Brain microvascular endothelial cell (primary cell): ENCODE data around the gene TP53.

ENCODE experiments used
- DNase-seq: peaks from one replicate; pipeline ENCODE4 v3.0.0-alpha.2; 2020
- H3K27ac ChIP-seq: fragments of 250-450 bp; sonication (Bioruptor Pico); 2 replicates; pipeline ENCODE4 v1.5.1; 2020; ENCODE audit warnings: mild to moderate bottlenecking, moderate library complexity
- H3K27me3 ChIP-seq: fragments of 250-450 bp; sonication (Bioruptor Pico); replicated peaks from 2 replicates; pipeline ENCODE4 v1.5.1; 2020; ENCODE audit warnings: mild to moderate bottlenecking
- H3K36me3 ChIP-seq: fragments of 250-450 bp; sonication (Bioruptor Pico); replicated peaks from 2 replicates; pipeline ENCODE4 v1.5.1; 2020; ENCODE audit warnings: mild to moderate bottlenecking
- H3K4me3 ChIP-seq: 2 replicates; pipeline ENCODE4 v1.5.1; 2011; ENCODE audit warnings: low read depth, mild to moderate bottlenecking, control low read depth, low read length, moderate library complexity
- CTCF ChIP-seq: IDR thresholded peaks from 2 replicates; pipeline ENCODE4 v1.5.1; 2011; ENCODE audit warnings: low read depth, mild to moderate bottlenecking, moderate library complexity, low read length, control low read depth, inconsistent platforms; ENCODE audit errors: missing control alignments
- in situ Hi-C: cut with HindIII; loops from 2 replicates; pipeline ENCODE4 v1.10.0; 2017; ENCODE audit warnings: low sequenced_read_pairs, low pct_ligation_motif_present

The TP53 gene

DNA sequence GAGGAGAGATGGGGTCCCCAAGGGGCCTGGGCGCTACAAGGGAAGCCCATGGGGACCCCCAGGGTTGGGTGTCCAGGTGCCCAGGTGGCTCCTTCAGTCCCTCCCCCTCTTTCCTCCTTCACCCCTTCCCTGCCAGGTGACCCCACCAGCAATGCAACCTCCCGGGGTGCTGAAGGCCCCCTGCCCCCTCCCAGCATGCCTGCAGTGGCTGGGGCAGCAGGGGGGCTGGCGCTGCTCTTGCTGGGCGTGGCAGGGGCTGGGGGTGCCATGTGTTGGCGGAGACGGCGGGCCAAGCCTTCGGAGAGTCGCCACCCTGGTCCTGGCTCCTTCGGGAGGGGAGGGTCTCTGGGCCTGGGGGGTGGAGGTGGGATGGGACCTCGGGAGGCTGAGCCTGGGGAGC, 21.7 kb upstream of the TP53 start:
- no peak for TF ChIP-seq CTCF
- no peak overlapping the region for H3K27ac ChIP-seq
- in situ Hi-C loops, result no loop called here
- DNase-seq, result no peak
- H3K27me3 ChIP-seq, result peaks cover 31% of the 10 kb centered on the region
- H3K4me3 ChIP-seq, result no peak overlapping the region
- no peaks in the 10 kb centered on the region for H3K36me3 ChIP-seq

GRCh38 chr17:7707858-7708750, 20.8 kb upstream of the TP53 start:
- H3K36me3 ChIP-seq, result no peaks in the 10 kb centered on the region
- H3K27ac ChIP-seq, result no peak overlapping the region
- in situ Hi-C loops, result no loop called here
- peaks cover 32% of the 10 kb centered on the region for H3K27me3 ChIP-seq
- no peak overlapping the region for H3K4me3 ChIP-seq
- no peak for TF ChIP-seq CTCF
- no peak for DNase-seq

- no peak for DNase-seq
- no peak for TF ChIP-seq CTCF
- H3K4me3 ChIP-seq, result no peak overlapping the region
- H3K27me3 ChIP-seq, result peaks cover 32% of the 10 kb centered on the region
- no peak overlapping the region for H3K27ac ChIP-seq
- in situ Hi-C loops, result no loop called here
- no peaks in the 10 kb centered on the region for H3K36me3 ChIP-seq
Measured at GRCh38 chr17:7707446-7707845, 20.2 kb upstream of the TP53 start.

DNA sequence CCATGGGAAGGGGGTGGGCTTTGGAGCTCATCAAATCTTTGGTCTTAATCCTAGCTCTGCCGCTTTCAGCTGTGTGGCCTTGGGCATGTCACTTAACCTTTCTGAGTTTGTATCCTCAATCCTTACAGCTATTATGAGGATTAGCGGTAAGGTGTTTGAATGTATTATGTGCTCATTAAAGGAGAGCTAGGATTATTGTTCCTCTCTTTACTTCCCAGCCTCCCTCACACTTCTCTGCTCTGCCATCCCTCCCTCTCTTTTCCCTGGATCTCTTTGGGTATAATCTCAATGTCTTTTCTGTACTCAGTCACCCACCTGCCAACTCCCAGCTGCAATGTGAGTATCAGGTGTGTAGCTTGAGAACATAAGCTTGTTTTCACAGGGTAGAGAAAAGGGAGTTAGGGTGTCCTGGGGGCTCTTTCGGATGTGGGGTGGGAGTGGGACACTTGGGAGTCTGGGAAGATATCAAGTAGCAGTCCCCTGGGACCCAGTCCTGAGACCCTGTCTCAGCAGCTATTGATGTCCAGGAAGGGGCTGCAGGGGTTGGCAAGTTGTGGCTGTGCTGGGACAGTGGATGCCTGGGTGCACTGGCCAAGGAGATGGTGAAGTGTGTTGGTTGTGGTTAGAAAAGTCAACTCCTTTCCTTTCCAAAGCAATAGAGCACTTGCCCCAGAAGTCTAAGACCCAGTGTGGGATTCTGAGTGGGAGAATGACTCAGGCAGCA, 19.5 kb upstream of the TP53 start:
- Histone ChIP-seq H3K27me3 (peaks cover 27% of the 10 kb centered on the region), H3K27ac (no peak overlapping the region), H3K36me3 (no peaks in the 10 kb centered on the region), H3K4me3 (no peak overlapping the region)
- no peak for TF ChIP-seq CTCF
- DNase-seq, result no peak
- in situ Hi-C loops, result no loop called here

- H3K27me3 ChIP-seq, result peaks cover 25% of the 10 kb centered on the region
- no peak for TF ChIP-seq CTCF
- H3K27ac ChIP-seq, result no peak overlapping the region
- no peaks in the 10 kb centered on the region for H3K36me3 ChIP-seq
- no peak for DNase-seq
- H3K4me3 ChIP-seq, result peak overlapping the region; percentile 43
- in situ Hi-C loops, result no loop called here
Measured at GRCh38 chr17:7705269-7706255, 18.3 kb upstream of the TP53 start.
